Smooth muscle cell (in vitro differentiated cells): ENCODE measurements around the gene CEBPZ. TPM values are rescaled to one million over a fixed set of nuclear protein-coding genes. Genes with fewer than 3 reads are reported as not detected.

Source experiments
- DNase-seq: peaks from one replicate; lab custom pipeline; 2025; ENCODE audit not compliant: unreplicated experiment; lab: John Stamatoyannopoulos, UW
- H2AFZ ChIP-seq: fragments of 200-600 bp; sonication (generic); 2 replicates; pipeline ENCODE4 v1.6.0; 2016; ENCODE audit warnings: antibody characterized with exemption, low read depth, mild to moderate bottlenecking
- H3F3A ChIP-seq: fragments of 200-600 bp; sonication (generic); 2 replicates; pipeline ENCODE4 v1.6.0; 2017; ENCODE audit warnings: antibody characterized with exemption, low read depth
- H3K27ac ChIP-seq: fragments of 200-600 bp; sonication (generic); 2 replicates; pipeline ENCODE4 v1.5.1; 2016; ENCODE audit warnings: low read depth, mild to moderate bottlenecking
- H3K27me3 ChIP-seq: fragments of 200-600 bp; sonication (generic); 2 replicates; pipeline ENCODE4 v1.6.1; 2016; ENCODE audit warnings: low read depth, mild to moderate bottlenecking
- H3K36me3 ChIP-seq: fragments of 200-600 bp; sonication (generic); 2 replicates; pipeline ENCODE4 v1.5.1; 2016; ENCODE audit warnings: low read depth
- H3K4me1 ChIP-seq: fragments of 200-600 bp; sonication (generic); 2 replicates; pipeline ENCODE4 v1.5.1; 2016; ENCODE audit warnings: low read depth
- H3K4me2 ChIP-seq: fragments of 200-600 bp; sonication (generic); 2 replicates; pipeline ENCODE4 v1.6.0; 2016; ENCODE audit warnings: mild to moderate bottlenecking
- H3K4me3 ChIP-seq: fragments of 200-600 bp; sonication (generic); 2 replicates; pipeline ENCODE4 v1.5.1; 2016; ENCODE audit warnings: mild to moderate bottlenecking
- H3K79me2 ChIP-seq: fragments of 200-600 bp; sonication (generic); 2 replicates; pipeline ENCODE4 v1.6.0; 2016; ENCODE audit warnings: low read depth, mild to moderate bottlenecking
- H3K9ac ChIP-seq: fragments of 200-600 bp; sonication (generic); 2 replicates; pipeline ENCODE4 v1.6.0; 2016; ENCODE audit warnings: low read depth
- H3K9me3 ChIP-seq: fragments of 200-600 bp; sonication (generic); replicated peaks from 2 replicates; pipeline ENCODE4 v1.5.1; 2016; ENCODE audit warnings: low read depth
- H4K20me1 ChIP-seq: fragments of 200-600 bp; sonication (generic); 2 replicates; pipeline ENCODE4 v1.6.0; 2016; ENCODE audit warnings: low read depth
- CTCF ChIP-seq: fragments of 200-600 bp; sonication (generic); IDR thresholded peaks from 2 replicates; pipeline ENCODE4 v1.5.1; 2017; ENCODE audit warnings: borderline replicate concordance, mild to moderate bottlenecking, antibody characterized with exemption; ENCODE audit not compliant: insufficient read depth, poor library complexity, severe bottlenecking
- WGBS: methylation state at CpG from one replicate; pipeline ENCODE4 v1.1.7; 2016; ENCODE audit warnings: low lambda C conversion rate; 5-methylcytosine and 5-hydroxymethylcytosine counted together
- polyA plus RNA-seq: library from polyadenylated mRNA; unstranded; fragments of >200 nt; fragmentation: Nextera tagmentation; extraction: Ambion mirVana; gene quantifications from 2 replicates; pipeline ENCODE4 v1.2.1, GENCODE V29; 2016
- total RNA-seq: library from RNA; depleted of rRNA; stranded (reverse); fragments of >200 nt; gene quantifications from 2 replicates; pipeline ENCODE4 v1.2.3, GENCODE V29; 2014

The CEBPZ gene
- total and polyA plus RNA-seq, 2 experiments from 2014 or later: 18.9 to 41.8 TPM

GRCh38 chr2:37224063-37224462 lies 7.3 kb downstream of the CEBPZ start:
- TF ChIP-seq CTCF: no peak
- WGBS: 94% methylated on average over 1 of the region's 1 CpG
- Histone ChIP-seq H3K79me2 (peaks cover 33% of the 10 kb centered on the region), H3K9ac (no peak overlapping the region), H3K4me1 (peaks cover 6% of the 10 kb centered on the region), H3K27me3 (no peaks in the 10 kb centered on the region), H3K4me3 (no peak overlapping the region), H3K27ac (no peak overlapping the region), H2AFZ (no peak overlapping the region), H3K9me3 (no peaks in the 10 kb centered on the region), H4K20me1 (peaks cover 39% of the 10 kb centered on the region), H3K4me2 (no peak overlapping the region), H3K36me3 (peaks cover 17% of the 10 kb centered on the region), H3F3A (no peaks in the 10 kb centered on the region)
- DNase-seq: no peak

GRCh38 chr2:37223131-37223530 lies 8.3 kb downstream of the CEBPZ start:
- H3K4me2 ChIP-seq: no peak overlapping the region
- no peak overlapping the region for H3K27ac ChIP-seq
- H3K36me3 ChIP-seq: peaks cover 17% of the 10 kb centered on the region
- DNase-seq: no peak
- H2AFZ ChIP-seq: no peak overlapping the region
- H3K4me1 ChIP-seq: peaks cover 6% of the 10 kb centered on the region
- WGBS: 97% methylated on average over 4 of the region's 4 CpGs
- no peaks in the 10 kb centered on the region for H3K9me3 ChIP-seq
- H3K9ac ChIP-seq: no peak overlapping the region
- H3K4me3 ChIP-seq: no peak overlapping the region
- TF ChIP-seq CTCF: no peak
- H3F3A ChIP-seq: no peaks in the 10 kb centered on the region
- peaks cover 24% of the 10 kb centered on the region for H3K79me2 ChIP-seq
- H3K27me3 ChIP-seq: no peaks in the 10 kb centered on the region
- H4K20me1 ChIP-seq: peaks cover 39% of the 10 kb centered on the region

GRCh38 chr2:37219046-37219445 lies 12.3 kb downstream of the CEBPZ start:
- DNase-seq: no peak
- Histone ChIP-seq H3K79me2 (peaks cover 3% of the 10 kb centered on the region), H3F3A (no peaks in the 10 kb centered on the region), H3K36me3 (peaks cover 29% of the 10 kb centered on the region), H4K20me1 (peaks cover 11% of the 10 kb centered on the region), H3K27ac (peak overlapping the region; percentile 51), H3K4me1 (no peaks in the 10 kb centered on the region), H3K9me3 (no peaks in the 10 kb centered on the region), H3K27me3 (no peaks in the 10 kb centered on the region), H2AFZ (no peak overlapping the region), H3K4me3 (no peak overlapping the region), H3K4me2 (no peak overlapping the region), H3K9ac (no peak overlapping the region)
- WGBS: 86% methylated on average over 4 of the region's 4 CpGs
- TF ChIP-seq CTCF: no peak

GRCh38 chr2:37215250-37215649 lies 16.1 kb downstream of the CEBPZ start:
- H2AFZ ChIP-seq: no peak overlapping the region
- no peak overlapping the region for H3K4me2 ChIP-seq
- no peak overlapping the region for H3K27ac ChIP-seq
- H3K79me2 ChIP-seq: no peaks in the 10 kb centered on the region
- no peak for TF ChIP-seq CTCF
- H3K9me3 ChIP-seq: no peaks in the 10 kb centered on the region
- H3F3A ChIP-seq: no peaks in the 10 kb centered on the region
- H4K20me1 ChIP-seq: no peaks in the 10 kb centered on the region
- H3K9ac ChIP-seq: no peak overlapping the region
- 100% methylated on average over 1 of the region's 1 CpG for WGBS
- DNase-seq: no peak
- peaks cover 29% of the 10 kb centered on the region for H3K36me3 ChIP-seq
- H3K27me3 ChIP-seq: no peaks in the 10 kb centered on the region
- H3K4me1 ChIP-seq: no peaks in the 10 kb centered on the region
- no peak overlapping the region for H3K4me3 ChIP-seq
